HEK293T (cell line): Measurements from ENCODE around the gene FOXQ1.

ENCODE experiments used
- CTCF ChIA-PET: fragments of 350-600 bp; formaldehyde crosslinking; extraction: SDS; loops from one replicate; lab custom pipeline; 2021; ENCODE audit warnings: antibody characterized with exemption, inconsistent platforms; lab: Yijun Ruan, JAX
- POLR2A ChIA-PET: fragments of 350-600 bp; formaldehyde crosslinking; extraction: SDS; loops from one replicate; lab custom pipeline; 2020; ENCODE audit warnings: antibody characterized with exemption, inconsistent platforms; lab: Yijun Ruan, JAX
- DNase-seq: peaks from one replicate; pipeline ENCODE4 v3.0.0; 2012; ENCODE audit warnings: mixed read lengths; ENCODE audit errors: extremely low spot score
- ARNT ChIP-seq: fragments of 450-650 bp; IDR thresholded peaks from 2 replicates; pipeline ENCODE4 v1.6.1; 2017; ENCODE audit warnings: mild to moderate bottlenecking
- BHLHE40 ChIP-seq: fragments of 450-650 bp; IDR thresholded peaks from 2 replicates; pipeline ENCODE4 v1.6.1; 2016; ENCODE audit warnings: mild to moderate bottlenecking, moderate library complexity, borderline replicate concordance
- CTBP1 ChIP-seq: fragments of 450-650 bp; IDR thresholded peaks from 2 replicates; pipeline ENCODE4 v1.6.1; 2016; ENCODE audit warnings: borderline replicate concordance
- ELF4 ChIP-seq: fragments of 450-650 bp; IDR thresholded peaks from 2 replicates; pipeline ENCODE4 v1.6.1; 2017; ENCODE audit warnings: antibody characterized with exemption
- FOXA1 ChIP-seq: fragments of 450-650 bp; IDR thresholded peaks from 2 replicates; pipeline ENCODE4 v1.6.1; 2016; ENCODE audit warnings: mild to moderate bottlenecking
- FOXK2 ChIP-seq: fragments of 450-650 bp; IDR thresholded peaks from 2 replicates; pipeline ENCODE4 v1.6.1; 2016; ENCODE audit warnings: mild to moderate bottlenecking
- FOXM1 ChIP-seq: fragments of 450-650 bp; IDR thresholded peaks from 2 replicates; pipeline ENCODE4 v1.6.1; 2017; ENCODE audit warnings: mild to moderate bottlenecking, borderline replicate concordance
- HDGF ChIP-seq: fragments of 450-650 bp; IDR thresholded peaks from 2 replicates; pipeline ENCODE4 v1.6.1; 2017; ENCODE audit warnings: antibody characterized with exemption, borderline replicate concordance
- L3MBTL2 ChIP-seq: fragments of 450-650 bp; conservative IDR thresholded peaks from 2 replicates; pipeline ENCODE4 v1.6.1; 2016; ENCODE audit warnings: mild to moderate bottlenecking
- LEF1 ChIP-seq: fragments of 450-650 bp; IDR thresholded peaks from 2 replicates; pipeline ENCODE4 v1.6.1; 2017; ENCODE audit warnings: mild to moderate bottlenecking, borderline replicate concordance
- NFRKB ChIP-seq: fragments of 450-650 bp; IDR thresholded peaks from 2 replicates; pipeline ENCODE4 v1.6.1; 2016; ENCODE audit warnings: mild to moderate bottlenecking, moderate library complexity
- SP1 ChIP-seq: fragments of 450-650 bp; IDR thresholded peaks from 2 replicates; pipeline ENCODE4 v1.6.1; 2017
- SUZ12 ChIP-seq: fragments of 450-650 bp; IDR thresholded peaks from 2 replicates; pipeline ENCODE4 v1.6.1; 2016; ENCODE audit warnings: mild to moderate bottlenecking
- TARDBP ChIP-seq: fragments of 450-650 bp; IDR thresholded peaks from 2 replicates; pipeline ENCODE4 v1.6.1; 2016
- ZNF384 ChIP-seq: fragments of 450-650 bp; IDR thresholded peaks from 2 replicates; pipeline ENCODE4 v1.6.1; 2016
- TF ChIP-seq, protein P1 (sequence below): fragments of 450-650 bp; IDR thresholded peaks from 2 replicates; pipeline ENCODE4 v1.6.1; 2016

The FOXQ1 gene, protein sequence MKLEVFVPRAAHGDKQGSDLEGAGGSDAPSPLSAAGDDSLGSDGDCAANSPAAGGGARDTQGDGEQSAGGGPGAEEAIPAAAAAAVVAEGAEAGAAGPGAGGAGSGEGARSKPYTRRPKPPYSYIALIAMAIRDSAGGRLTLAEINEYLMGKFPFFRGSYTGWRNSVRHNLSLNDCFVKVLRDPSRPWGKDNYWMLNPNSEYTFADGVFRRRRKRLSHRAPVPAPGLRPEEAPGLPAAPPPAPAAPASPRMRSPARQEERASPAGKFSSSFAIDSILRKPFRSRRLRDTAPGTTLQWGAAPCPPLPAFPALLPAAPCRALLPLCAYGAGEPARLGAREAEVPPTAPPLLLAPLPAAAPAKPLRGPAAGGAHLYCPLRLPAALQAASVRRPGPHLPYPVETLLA

DNA sequence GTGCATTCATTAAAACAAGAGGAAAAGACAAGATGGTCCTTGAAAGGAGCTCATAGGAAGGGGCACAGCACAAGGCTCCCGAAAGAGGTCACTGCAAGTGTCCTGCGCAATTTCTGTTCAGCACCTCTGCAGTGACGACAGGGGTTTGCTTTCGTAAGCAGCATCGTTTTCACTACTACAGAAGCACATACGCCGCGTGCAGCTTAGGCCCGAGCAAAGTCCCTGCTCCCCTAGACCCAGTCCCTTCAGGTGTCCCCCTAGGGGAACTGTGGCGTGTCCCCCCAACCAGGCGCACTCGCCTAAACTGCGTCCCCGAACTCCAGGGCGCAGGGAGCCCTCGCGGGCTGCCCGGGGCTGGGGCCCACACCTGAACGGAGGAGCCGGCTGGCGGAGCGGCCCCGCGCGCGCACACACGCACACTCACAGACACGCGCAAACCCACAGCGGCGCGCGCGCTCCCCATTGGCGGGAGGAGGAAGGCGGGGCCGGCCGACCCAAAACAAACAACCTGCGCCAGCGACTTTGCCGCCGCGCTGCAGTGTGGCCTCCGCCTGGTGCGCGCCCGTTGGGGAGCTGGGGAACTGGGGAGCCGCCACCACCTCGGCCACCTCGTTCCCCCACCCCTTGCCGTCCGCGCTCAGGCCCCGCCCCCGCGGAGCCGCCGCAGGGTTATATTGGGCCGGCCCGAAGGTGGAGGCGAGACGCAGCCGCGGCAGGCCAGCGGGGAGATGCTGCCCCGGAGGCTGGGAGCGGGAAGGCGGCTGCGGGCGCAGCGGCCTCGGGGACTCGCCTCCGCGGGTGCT is at the start of gene FOXQ1:
TSS of gene FOXQ1 (plus strand) at position 699 of the 803 bp plus-strand sequence. CDS start 607 bp downstream, outside the sequence.
- ChIA-PET POLR2A (interaction anchor here (1.1 kb wide), 2 partner anchors 48 to 78 kb away, joined by 3 to 4 read pairs; no protein-coding TSS in a partner anchor), CTCF (interaction anchor here (1.2 kb wide), 1 partner anchor 70 kb away, joined by 4 read pairs; no protein-coding TSS in a partner anchor)
- peak; percentile 55 for DNase-seq
- TF ChIP-seq LEF1 (no peak), ARNT (no peak), HDGF (no peak)

DNA sequence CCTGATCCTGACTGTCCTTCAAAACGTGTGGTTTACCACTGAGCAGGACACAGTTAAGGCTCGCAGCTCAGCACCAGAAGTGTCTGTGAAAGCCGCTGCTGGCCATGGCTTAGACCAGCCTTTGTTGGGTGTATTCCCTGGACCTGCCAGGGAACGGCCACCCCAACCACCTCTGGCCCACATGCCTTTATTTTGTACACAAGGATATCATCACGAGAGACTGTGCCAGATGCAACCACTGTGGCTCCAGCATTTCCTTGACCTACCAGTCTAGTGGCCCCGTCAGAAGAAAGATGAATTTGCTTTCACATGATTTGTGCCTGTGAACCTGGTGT is 49.2 kb upstream of the FOXQ1 start:
- TF ChIP-seq FOXK2: no peak
- no peak for TF ChIP-seq ZNF384
- TF ChIP-seq SUZ12: no peak
- no peak for TF ChIP-seq FOXA1
- no peak for TF ChIP-seq BHLHE40
- DNase-seq: no peak
- ChIA-PET CTCF (no interaction called here), POLR2A (no interaction called here)

DNA sequence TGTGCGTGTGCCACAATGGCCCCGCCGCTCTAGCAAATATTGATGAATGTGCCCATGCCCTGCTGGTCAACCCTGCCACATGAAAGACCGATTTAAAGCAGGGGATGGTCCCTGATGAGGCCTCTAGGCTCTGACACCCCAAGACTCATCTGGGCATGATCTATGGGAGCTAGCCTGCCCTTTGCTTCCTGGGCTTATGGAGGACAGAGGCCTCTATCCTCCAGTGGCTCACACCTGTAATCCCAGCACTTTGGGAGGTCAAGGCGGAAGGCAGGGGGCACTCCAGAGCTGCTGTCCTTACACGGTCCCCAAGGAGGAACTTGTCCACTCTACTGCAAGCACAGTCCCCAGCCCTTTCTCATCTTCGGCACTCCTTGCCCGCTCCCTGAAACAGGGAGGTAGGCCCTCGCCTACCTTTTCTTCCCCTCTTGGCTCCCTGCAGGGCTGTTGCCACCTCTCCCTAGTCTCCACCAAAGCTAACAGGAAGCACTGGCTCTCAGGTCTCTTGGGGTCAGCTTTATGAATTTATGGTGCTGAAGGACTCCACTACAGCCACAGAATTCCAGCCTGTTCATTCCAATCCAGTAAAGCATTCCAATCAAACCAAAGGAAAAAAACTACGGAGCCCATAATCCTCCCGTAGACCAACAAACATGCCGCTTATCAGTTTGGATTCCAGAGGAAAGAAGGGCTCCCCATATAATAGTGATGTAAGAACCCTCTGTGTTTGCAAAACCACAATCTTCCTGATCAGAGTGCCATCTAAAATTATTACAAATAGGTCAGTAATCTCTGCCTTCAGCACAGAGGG is 48.7 kb upstream of the FOXQ1 start:
- ChIA-PET POLR2A (interaction anchor here (1.0 kb wide), 1 partner anchor 49 kb away, joined by 4 read pairs; the partner anchor contains the start of gene FOXQ1), CTCF (no interaction called here)
- no peak for DNase-seq
- TF ChIP-seq, protein P1, sequence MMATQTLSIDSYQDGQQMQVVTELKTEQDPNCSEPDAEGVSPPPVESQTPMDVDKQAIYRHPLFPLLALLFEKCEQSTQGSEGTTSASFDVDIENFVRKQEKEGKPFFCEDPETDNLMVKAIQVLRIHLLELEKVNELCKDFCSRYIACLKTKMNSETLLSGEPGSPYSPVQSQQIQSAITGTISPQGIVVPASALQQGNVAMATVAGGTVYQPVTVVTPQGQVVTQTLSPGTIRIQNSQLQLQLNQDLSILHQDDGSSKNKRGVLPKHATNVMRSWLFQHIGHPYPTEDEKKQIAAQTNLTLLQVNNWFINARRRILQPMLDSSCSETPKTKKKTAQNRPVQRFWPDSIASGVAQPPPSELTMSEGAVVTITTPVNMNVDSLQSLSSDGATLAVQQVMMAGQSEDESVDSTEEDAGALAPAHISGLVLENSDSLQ: no peak
- TF ChIP-seq LEF1 (no peak), SUZ12 (no peak), ZNF384 (no peak), ARNT (no peak), BHLHE40 (no peak), ELF4 (no peak), FOXK2 (no peak), SP1 (no peak), HDGF (no peak), FOXA1 (no peak)

DNA sequence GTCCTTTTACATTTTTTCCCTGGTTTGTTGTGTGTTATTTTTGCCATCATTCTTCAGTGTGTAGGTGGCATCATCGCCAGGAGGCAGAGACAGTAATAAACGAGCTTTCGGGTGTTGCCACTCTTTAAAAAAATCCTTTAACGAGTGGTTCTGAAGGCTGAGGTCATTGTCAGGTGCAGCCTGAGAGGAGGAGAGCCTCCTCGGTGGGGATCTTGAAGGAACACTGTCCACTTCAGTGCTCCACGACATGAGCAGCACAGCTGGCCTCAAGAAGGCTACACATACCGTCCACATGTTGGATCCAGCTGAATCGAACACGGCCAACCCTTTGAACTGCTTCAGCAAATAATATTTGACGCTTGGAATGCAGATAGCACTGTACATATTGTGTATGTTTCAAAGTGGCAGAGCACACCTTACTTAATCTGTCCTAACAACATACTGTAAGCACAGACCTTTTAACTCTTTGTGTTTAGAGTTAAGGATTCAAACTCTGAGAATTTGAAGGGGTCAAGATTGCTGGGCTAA is 48.0 kb upstream of the FOXQ1 start:
- TF ChIP-seq TARDBP: no peak
- no peak for TF ChIP-seq BHLHE40
- no peak for TF ChIP-seq HDGF
- no peak for TF ChIP-seq ARNT
- TF ChIP-seq NFRKB: no peak
- no peak for TF ChIP-seq ZNF384
- DNase-seq: no peak
- CTCF ChIA-PET: no interaction called here
- POLR2A ChIA-PET: interaction anchor here (1.0 kb wide), 1 partner anchor 49 kb away, joined by 4 read pairs; the partner anchor contains the start of gene FOXQ1

DNA sequence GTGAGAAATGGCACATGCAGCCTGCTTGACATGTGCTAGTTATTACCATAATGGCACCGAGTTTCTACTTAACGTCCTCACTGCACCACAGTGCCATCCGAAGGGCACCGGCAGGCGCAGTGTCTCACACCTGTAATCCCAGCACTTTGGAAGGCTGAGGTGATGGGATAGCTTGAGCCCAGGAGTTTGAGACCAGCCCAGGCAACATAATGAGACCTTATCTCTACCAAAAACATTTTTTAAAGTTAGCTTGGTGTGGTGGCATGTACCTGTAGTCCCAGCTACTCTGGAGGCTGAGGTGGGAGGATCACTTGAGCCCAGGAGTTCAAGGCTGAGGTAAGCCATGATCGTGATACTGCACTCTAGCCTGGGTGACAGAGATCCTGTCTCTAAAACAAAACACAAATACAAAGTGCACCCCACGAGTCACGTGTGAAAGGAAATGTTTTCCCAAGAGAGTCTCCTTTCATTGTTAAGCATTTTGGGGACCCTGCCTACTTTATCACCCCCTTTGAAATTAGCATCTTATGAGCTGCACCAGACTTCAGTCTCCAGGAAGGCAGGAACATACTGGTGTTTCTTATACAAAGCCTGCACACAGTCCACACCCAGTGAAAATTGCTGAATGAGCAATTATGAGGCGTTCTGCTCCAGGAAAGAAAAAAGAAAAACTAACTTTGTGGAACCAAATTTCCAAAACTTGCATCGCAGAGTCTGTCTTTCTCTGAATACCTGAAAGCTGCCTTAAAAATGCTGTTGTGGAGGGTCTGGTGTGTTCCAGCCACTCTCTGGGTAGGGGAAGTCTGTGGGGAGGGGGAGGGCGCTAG is 47.1 kb upstream of the FOXQ1 start:
- no peak for DNase-seq
- ChIA-PET CTCF (no interaction called here), POLR2A (no interaction called here)
- TF ChIP-seq HDGF (no peak), CTBP1 (no peak), NFRKB (no peak), L3MBTL2 (no peak), LEF1 (no peak), TARDBP (no peak), BHLHE40 (no peak), ZNF384 (no peak), FOXM1 (no peak), FOXK2 (no peak), FOXA1 (no peak), ELF4 (no peak), ARNT (no peak)
- TF ChIP-seq, protein P1: no peak

DNA sequence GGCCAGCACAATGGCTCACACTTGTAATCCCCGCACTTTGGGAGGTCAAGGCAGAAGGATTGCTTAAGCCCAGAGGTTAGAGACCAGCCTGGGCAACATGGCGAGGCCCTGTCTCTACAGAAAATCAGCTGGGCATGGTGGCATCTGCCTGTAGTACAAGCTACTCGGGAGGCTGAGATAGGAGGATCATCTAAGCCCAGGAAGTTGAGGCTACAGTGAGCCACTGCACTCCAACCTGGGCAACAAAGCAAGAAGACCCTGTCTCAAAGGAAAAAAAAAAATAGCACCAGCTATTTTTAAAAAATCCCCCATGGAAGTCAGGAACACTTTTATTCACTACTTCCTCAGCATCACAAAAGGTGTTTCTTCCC is 45.2 kb upstream of the FOXQ1 start:
- ChIA-PET CTCF (no interaction called here), POLR2A (no interaction called here)
- TF ChIP-seq TARDBP: no peak
- no peak for TF ChIP-seq ARNT
- TF ChIP-seq FOXK2: no peak
- TF ChIP-seq ELF4: no peak
- no peak for TF ChIP-seq LEF1
- no peak for TF ChIP-seq HDGF
- no peak for TF ChIP-seq SUZ12
- no peak for TF ChIP-seq ZNF384
- TF ChIP-seq L3MBTL2: no peak
- no peak for TF ChIP-seq BHLHE40
- no peak for TF ChIP-seq FOXA1
- TF ChIP-seq, protein P1: no peak
- TF ChIP-seq NFRKB: no peak
- TF ChIP-seq SP1: no peak
- no peak for DNase-seq
